GM21447 (cell line): Measurements from ENCODE around the gene TBC1D25.

ENCODE experiments used
- ATAC-seq: cut with Tn5 transposase; IDR thresholded peaks from one replicate; pipeline ENCODE4 v1.9.1; 2021; ENCODE audit not compliant: unreplicated experiment

TBC1D25 gene

DNA sequence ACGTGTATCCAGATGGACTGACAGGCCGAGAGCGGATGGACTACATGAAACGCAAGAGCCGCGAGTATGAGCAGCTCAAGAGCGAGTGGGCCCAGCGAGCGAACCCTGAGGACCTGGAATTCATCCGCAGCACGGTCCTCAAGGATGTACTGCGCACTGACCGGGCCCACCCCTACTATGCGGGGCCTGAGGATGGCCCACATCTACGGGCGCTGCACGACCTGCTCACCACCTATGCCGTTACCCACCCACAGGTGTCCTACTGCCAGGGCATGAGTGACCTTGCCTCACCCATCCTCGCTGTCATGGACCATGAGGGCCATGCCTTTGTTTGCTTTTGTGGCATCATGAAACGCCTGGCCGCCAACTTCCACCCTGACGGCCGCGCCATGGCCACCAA lies 20.1 kb downstream of the TBC1D25 start:
- ATAC-seq = no peak

- no peak for ATAC-seq
Measured at GRCh38 chrX:48560056-48560455, 20.5 kb downstream of the TBC1D25 start.

- no peak for ATAC-seq
Measured at GRCh38 chrX:48560681-48561080, 21.2 kb downstream of the TBC1D25 start.

DNA sequence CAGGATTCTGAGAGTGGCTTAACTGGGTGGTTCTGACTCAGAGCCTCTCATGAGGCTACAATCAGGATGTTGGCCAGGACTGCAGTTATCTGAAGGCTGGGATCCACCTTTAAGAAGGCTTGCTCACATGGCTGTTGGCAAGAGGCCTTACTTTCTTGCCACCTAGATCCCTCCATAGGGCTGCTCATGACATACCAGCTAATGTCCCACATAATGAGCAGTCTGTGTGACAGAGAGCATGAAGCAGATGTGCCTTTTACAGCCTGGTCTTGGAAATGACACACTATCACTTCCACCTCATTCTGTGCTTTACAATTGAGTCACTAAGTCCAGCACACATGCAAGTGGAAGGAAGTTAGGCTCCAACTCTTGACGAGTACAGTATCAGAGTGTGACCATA lies 30.4 kb downstream of the TBC1D25 start:
- ATAC-seq = peak; percentile 43

DNA sequence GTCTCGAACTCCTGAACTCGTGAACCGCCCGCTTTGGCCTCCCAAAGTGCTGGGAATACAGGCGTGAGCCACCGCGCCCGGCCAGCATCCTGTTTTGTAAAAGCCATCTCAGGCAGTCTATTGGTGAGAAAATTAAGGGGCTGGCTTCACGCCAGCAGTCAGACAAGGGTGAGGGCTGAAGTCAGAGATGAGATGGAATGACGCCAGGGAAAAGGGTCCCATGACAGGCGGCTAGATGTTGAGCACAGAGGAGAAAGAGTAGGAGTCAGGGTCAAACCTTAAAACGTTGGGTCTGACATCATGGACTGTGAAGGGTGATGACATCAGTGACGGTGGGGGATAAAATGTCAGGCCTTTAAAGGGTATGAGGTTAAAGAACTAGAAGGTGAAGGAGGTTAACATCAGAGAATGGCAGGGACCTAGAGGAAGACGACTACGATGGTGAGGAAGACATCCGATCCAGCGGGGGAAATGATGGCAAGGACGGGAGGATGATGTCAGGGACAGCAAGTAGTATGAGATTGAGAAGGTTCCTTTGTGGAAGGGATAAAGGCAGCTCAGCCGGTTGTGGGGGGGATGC lies 34.3 kb downstream of the TBC1D25 start:
- no peak for ATAC-seq

DNA sequence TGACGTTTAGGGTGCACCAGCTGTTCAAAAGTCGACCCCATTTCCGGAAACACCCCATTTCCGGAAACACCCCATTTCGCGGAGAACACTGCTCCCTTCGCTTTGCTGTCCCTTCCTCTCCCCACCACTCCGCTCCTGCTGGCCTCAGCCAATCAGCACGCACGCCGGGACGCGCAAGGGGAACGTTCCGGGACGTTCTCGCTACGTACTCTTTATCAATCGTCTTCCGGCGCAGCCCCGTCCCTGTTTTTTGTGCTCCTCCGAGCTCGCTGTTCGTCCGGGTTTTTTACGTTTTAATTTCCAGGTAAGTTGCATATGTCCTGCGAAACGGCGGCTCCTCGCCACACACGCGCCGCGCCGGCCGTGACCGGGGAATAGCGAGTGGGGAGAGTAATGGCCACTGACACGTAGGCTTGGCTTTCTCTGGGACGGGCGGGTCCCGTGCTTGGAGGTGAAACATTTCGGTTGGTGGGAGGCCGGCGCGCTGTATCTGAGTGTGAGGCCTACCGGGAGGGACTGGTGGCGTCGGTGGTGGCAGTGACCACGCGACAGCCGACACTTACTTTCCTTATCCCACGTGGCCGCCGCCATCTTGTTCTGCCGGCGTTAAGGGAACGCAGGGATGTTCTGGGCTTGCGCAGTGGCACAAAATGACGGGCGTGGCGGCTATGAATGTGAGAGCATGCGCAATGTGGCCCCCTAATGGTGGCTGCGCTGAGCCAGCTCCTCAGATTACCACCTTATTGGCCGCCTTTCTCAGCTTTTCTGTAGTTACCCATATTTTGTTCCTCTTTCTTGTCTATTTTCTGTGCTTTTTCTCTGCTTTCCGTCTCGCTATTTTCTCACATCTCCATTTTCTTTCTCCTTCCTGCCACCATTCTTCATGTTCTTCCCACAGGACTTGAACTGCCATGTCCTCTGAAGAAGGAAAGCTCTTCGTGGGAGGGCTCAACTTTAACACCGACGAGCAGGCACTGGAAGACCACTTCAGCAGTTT lies 35.1 kb downstream of the TBC1D25 start, which contains the start of gene RBM3:
Gene RBM3, plus strand, starts transcription at position 215 of the 997 bp plus-strand sequence. Its CDS starts 697 bp downstream, at position 912.
- ATAC-seq = peak; percentile 75

DNA sequence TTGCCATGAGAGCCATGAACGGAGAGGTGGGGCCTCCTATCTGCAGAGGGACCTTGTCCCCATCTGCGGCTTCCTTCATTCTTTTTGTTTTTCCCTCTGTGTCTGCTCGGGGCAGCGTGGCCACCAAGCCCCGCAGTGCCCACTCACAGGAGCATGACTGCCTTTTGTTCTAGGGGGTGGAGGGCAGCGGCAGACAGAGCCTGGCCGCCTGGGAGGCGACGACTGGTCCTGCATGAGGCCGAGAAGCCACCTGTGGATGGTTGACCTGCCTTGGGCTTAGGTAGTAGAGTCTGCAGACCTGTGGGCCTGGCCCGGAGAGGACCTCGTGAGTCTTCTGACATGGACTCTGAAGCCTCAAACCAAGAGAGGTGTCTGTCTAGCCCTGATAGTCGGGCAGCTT lies 36.1 kb downstream of the TBC1D25 start:
- ATAC-seq = no peak

GRCh38 chrX:48576108-48576507 lies 36.6 kb downstream of the TBC1D25 start:
- no peak for ATAC-seq

DNA sequence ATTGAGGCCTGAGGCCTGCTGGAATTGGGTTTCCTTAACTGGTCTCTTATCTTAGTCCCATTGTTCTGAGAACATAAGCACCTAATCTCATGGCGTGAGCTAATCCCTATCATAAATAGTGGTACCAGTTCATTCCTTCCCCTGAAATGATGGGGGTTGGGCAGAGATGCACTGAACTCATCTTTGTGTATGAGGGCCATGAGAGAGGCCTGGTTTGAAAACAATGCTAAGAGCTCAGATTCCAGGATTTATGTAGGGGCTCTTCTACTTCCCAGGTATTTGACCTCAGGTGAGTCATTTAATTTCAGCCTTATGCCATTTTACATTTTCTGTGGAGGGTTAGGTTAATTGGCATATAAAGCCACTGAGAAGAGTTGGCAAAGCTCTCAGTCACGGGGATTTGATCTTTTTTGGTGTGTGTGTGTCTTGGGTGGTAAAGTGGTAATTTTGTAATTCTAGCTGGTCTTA lies 39.2 kb downstream of the TBC1D25 start:
- ATAC-seq = no peak

GRCh38 chrX:48579259-48579658 lies 39.7 kb downstream of the TBC1D25 start:
- no peak for ATAC-seq

- ATAC-seq = no peak
Measured at GRCh38 chrX:48580662-48581061, 41.1 kb downstream of the TBC1D25 start.

- ATAC-seq = no peak
Measured at GRCh38 chrX:48584698-48585097, 45.2 kb downstream of the TBC1D25 start.

GRCh38 chrX:48589482-48590162 lies 50.1 kb downstream of the TBC1D25 start:
- no peak for ATAC-seq

DNA sequence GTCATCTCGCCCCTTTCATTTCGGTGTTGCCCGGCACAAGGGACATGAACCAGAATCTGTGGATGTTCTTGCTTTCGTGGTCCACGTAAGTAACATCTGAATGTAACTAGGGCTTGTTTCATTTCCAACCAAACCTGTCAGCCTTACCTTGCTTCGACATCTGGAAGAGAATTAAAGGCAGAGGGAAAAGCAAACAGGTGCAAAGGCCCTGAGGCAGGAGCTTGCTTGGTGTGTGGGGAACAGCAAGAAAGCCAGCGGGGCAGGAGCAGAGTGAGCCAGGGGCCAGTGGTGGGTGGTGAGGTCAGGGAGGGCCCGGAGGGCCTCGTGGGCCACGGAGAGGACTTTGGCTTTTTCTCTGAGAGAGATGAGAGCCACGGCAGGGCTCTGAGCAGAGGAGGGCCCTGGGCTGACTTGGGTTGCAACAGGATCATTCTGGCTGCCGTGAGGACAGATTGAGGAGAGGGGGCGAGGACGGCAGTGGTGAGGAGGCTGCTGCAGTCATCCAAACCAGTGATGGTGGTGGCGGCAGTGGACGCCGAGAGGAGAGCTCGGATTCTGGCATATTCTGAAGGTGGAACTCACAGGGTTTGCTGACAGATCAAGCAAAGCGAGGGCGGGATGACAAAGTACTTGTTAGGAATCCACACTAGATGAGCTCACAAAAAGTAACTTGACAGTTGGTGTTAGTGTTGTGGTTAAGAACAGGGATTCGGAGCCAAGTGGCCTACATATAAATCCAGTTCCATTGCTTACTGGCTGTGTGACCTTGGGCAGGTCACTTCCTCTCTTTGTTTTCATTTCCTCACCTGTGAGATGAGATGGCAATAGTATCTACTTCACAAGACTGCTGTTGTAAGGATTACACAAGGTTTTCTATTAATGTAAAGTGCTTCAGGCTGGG lies 50.9 kb downstream of the TBC1D25 start:
- no peak for ATAC-seq

- no peak for ATAC-seq
Measured at GRCh38 chrX:48591255-48591791, 51.8 kb downstream of the TBC1D25 start.

DNA sequence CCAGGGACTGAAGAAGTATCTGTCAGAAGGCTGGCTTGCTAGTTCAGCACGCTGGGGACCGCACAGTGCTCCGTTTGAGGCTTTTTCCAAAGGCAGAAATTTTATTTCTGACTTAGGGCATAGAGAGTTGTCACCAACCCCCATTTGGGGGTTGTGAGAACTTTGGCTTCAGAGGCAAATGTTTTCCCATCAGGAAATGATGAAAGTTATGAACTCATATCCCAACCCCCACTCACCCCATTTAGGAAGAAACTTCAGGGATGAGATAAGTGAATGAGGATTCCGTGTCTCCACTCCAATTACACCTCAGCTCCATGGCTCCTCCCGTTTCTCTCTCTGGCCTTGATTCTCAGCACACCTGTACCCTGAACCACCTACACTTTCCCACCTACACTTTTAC lies 53.5 kb downstream of the TBC1D25 start:
- no peak for ATAC-seq

- ATAC-seq = no peak
Measured at GRCh38 chrX:48595929-48596328, 56.4 kb downstream of the TBC1D25 start.

GRCh38 chrX:48597353-48598264 lies 58.1 kb downstream of the TBC1D25 start, which contains the start of gene WDR13:
WDR13 (plus strand) TSS chrX:48597492; CDS start chrX:48597997, 505 bp downstream.
- peak; percentile 75 for ATAC-seq

DNA sequence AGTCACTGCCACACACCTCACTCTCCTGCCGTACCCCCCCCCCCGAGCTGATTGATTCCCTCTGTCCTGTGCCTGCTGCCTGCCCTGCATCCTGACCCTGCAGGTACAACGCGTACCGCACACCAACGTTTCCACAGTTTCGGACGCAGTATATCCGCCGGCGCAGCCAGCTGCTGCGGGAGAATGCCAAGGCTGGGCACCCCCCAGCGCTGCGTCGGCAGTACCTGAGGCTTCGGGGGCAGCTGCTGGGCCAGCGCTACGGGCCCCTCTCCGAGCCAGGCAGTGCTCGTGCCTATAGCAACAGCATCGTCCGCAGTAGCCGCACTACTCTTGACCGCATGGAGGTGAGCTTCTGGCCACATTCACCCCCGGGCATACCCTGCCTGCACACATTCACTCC lies 59.1 kb downstream of the TBC1D25 start:
- ATAC-seq = no peak
